IMR-90 (cell line): ENCODE results near the gene APOBR. TPM values are rescaled to one million over a fixed set of nuclear protein-coding genes. Genes with fewer than 3 reads are reported as not detected.

Experiments used
- ATAC-seq: fragments of 200-7000 bp; cut with Tn5 transposase; 2 replicates; pipeline ENCODE4 v1.9.1; 2020; ENCODE audit warnings: low read depth, mild to moderate bottlenecking, moderate library complexity
- BruUV-seq: library from RNA; stranded (reverse); fragments of 400-500 nt; replicated peaks from 2 replicates; lab custom pipeline; 2021; lab: Mats Ljungman, UMichigan
- CTCF ChIA-PET: fragments of 300-600 bp; formaldehyde crosslinking; extraction: SDS; loops from one replicate; lab custom pipeline; 2021; ENCODE audit warnings: antibody characterized with exemption; lab: Yijun Ruan, JAX
- POLR2A ChIA-PET: fragments of 300-600 bp; sonication (Branson Sonifier 250); formaldehyde crosslinking; loops from one replicate; lab custom pipeline; 2022; ENCODE audit warnings: antibody characterized with exemption; ENCODE audit not compliant: unreplicated experiment; lab: Charles Lee
- DNase-seq: peaks from one replicate; pipeline ENCODE4 v3.0.0; 2013
- H2AFZ ChIP-seq: replicated peaks from 2 replicates; pipeline ENCODE3; 2013; ENCODE audit warnings: low read length, mild to moderate bottlenecking; ENCODE audit not compliant: poor library complexity
- H2AK5ac ChIP-seq: 2 replicates; pipeline ENCODE4 v1.6.1; 2013; ENCODE audit warnings: low read depth, low read length, inconsistent platforms
- H2AK9ac ChIP-seq: replicated peaks from 2 replicates; pipeline ENCODE3; 2013; ENCODE audit warnings: mild to moderate bottlenecking, low read depth, low read length, moderate library complexity; ENCODE audit not compliant: poor library complexity
- H2BK120ac ChIP-seq: 2 replicates; pipeline ENCODE4 v1.6.1; 2013; ENCODE audit warnings: low read depth, low read length, inconsistent platforms
- H2BK15ac ChIP-seq: 3 replicates; pipeline ENCODE4 v1.6.1; 2013; ENCODE audit warnings: low read depth, low read length, inconsistent platforms
- H2BK20ac ChIP-seq: 2 replicates; pipeline ENCODE4 v1.6.1; 2013; ENCODE audit warnings: low read depth, mild to moderate bottlenecking, inconsistent platforms, low read length, moderate library complexity
- H2BK5ac ChIP-seq: 2 replicates; pipeline ENCODE4 v1.6.1; 2013; ENCODE audit warnings: mild to moderate bottlenecking, low read depth, low read length, inconsistent platforms; ENCODE audit not compliant: poor library complexity, severe bottlenecking
- H3K14ac ChIP-seq: replicated peaks from 2 replicates; pipeline ENCODE4 v1.6.1; 2013; ENCODE audit warnings: low read depth, low read length, inconsistent platforms
- H3K18ac ChIP-seq: 2 replicates; pipeline ENCODE4 v1.6.1; 2013; ENCODE audit warnings: low read depth, low read length, control low read depth
- H3K23ac ChIP-seq: 2 replicates; pipeline ENCODE4 v1.6.1; 2013; ENCODE audit warnings: low read depth, low read length, inconsistent platforms
- H3K27ac ChIP-seq: 2 replicates; pipeline ENCODE4 v1.5.1; 2013; ENCODE audit warnings: mild to moderate bottlenecking, control low read depth, low read length; ENCODE audit not compliant: insufficient read depth
- H3K27me3 ChIP-seq: 2 replicates; pipeline ENCODE4 v1.6.1; 2013; ENCODE audit warnings: low read length; ENCODE audit not compliant: control insufficient read depth, insufficient read depth
- H3K36me3 ChIP-seq: 2 replicates; pipeline ENCODE4 v1.6.1; 2013; ENCODE audit warnings: low read length, mixed read lengths; ENCODE audit not compliant: control insufficient read depth, insufficient read depth
- H3K4ac ChIP-seq: 2 replicates; pipeline ENCODE4 v1.6.1; 2013; ENCODE audit warnings: low read depth, low read length, inconsistent platforms
- H3K4me1 ChIP-seq: 2 replicates; pipeline ENCODE4 v1.6.1; 2013; ENCODE audit warnings: low read length, mixed read lengths; ENCODE audit not compliant: control insufficient read depth, insufficient read depth
- H3K4me2 ChIP-seq: 2 replicates; pipeline ENCODE4 v1.6.1; 2013; ENCODE audit warnings: low read depth, mild to moderate bottlenecking, control low read depth, low read length, moderate library complexity
- H3K4me3 ChIP-seq: 2 replicates; pipeline ENCODE4 v1.5.1; 2013; ENCODE audit warnings: low read depth, mild to moderate bottlenecking, control low read depth, low read length, moderate library complexity; ENCODE audit not compliant: insufficient read depth
- H3K56ac ChIP-seq: 2 replicates; pipeline ENCODE4 v1.6.1; 2013; ENCODE audit warnings: low read length, inconsistent platforms; ENCODE audit not compliant: insufficient read depth; ENCODE audit errors: extremely low read depth
- H3K79me1 ChIP-seq, 2 experiments: 2 replicates each; pipeline ENCODE4 v1.6.1; 2013; ENCODE audit warnings: low read length in 2 of 2, inconsistent platforms in 1 of 2, low read depth in 1 of 2
- H3K9ac ChIP-seq: 2 replicates; pipeline ENCODE4 v1.6.1; 2013; ENCODE audit warnings: low read depth, low read length, control low read depth
- H3K9me1 ChIP-seq: 2 replicates; pipeline ENCODE4 v1.6.1; 2013; ENCODE audit warnings: low read length, inconsistent platforms; ENCODE audit not compliant: insufficient read depth
- H3K9me3 ChIP-seq: 2 replicates; pipeline ENCODE4 v1.6.1; 2013; ENCODE audit warnings: low read length; ENCODE audit not compliant: control insufficient read depth, insufficient read depth
- H4K20me1 ChIP-seq: 2 replicates; pipeline ENCODE4 v1.6.1; 2013; ENCODE audit warnings: low read length, inconsistent platforms; ENCODE audit not compliant: insufficient read depth
- H4K5ac ChIP-seq: 2 replicates; pipeline ENCODE4 v1.6.1; 2013; ENCODE audit warnings: mild to moderate bottlenecking, low read depth, low read length, control low read depth
- H4K8ac ChIP-seq, 2 experiments: 2 replicates each; pipeline ENCODE4 v1.6.1; 2013; ENCODE audit warnings: low read depth in 2 of 2, low read length in 2 of 2, control low read depth in 1 of 2, inconsistent platforms in 1 of 2
- H4K91ac ChIP-seq: 2 replicates; pipeline ENCODE4 v1.6.1; 2013; ENCODE audit warnings: low read depth, low read length, inconsistent platforms; ENCODE audit not compliant: insufficient read depth
- BHLHE40 ChIP-seq: fragments of 150-350 bp; IDR thresholded peaks from 2 replicates; pipeline ENCODE4 v1.6.1; 2016; ENCODE audit warnings: mild to moderate bottlenecking, low read depth, low read length
- CTCF ChIP-seq: conservative IDR thresholded peaks from 2 replicates; pipeline ENCODE4 v1.5.1; 2012; ENCODE audit warnings: mild to moderate bottlenecking, low read depth, low read length, improper control_type of control experiment
- POLR2A ChIP-seq: IDR thresholded peaks from 2 replicates; pipeline ENCODE4 v1.6.1; 2012; ENCODE audit warnings: mild to moderate bottlenecking, low read depth, low read length
- RAD21 ChIP-seq: IDR thresholded peaks from 2 replicates; pipeline ENCODE4 v1.6.1; 2012; ENCODE audit warnings: low read length, improper control_type of control experiment
- RCOR1 ChIP-seq: IDR thresholded peaks from 2 replicates; pipeline ENCODE4 v1.6.1; 2012; ENCODE audit warnings: mild to moderate bottlenecking, low read length, improper control_type of control experiment; ENCODE audit not compliant: insufficient replicate concordance
- RFX5 ChIP-seq: IDR thresholded peaks from 2 replicates; pipeline ENCODE4 v1.8.0; 2012; ENCODE audit warnings: low read depth, mild to moderate bottlenecking, low read length, moderate library complexity
- SMC3 ChIP-seq: fragments of 150-350 bp; IDR thresholded peaks from 2 replicates; pipeline ENCODE4 v1.6.1; 2016; ENCODE audit warnings: low read depth, mild to moderate bottlenecking, antibody characterized with exemption, low read length, moderate library complexity
- WGBS, 2 experiments: methylation state at CpG; one replicate each; pipeline versions ENCODE4 v1.1.5 to v1.1.7; 2013; ENCODE audit warnings: missing lambda C conversion rate in 2 of 2; ENCODE audit not compliant: insufficient read length in 1 of 2; ENCODE audit errors: extremely low coverage in 2 of 2; 5-methylcytosine and 5-hydroxymethylcytosine counted together
- dilution Hi-C: fragments of 300-500 bp; cut with HindIII; formaldehyde crosslinking; loops from one replicate; pipeline ENCODE4 v1.14.3; 2018; ENCODE audit warnings: low sequenced_read_pairs; ENCODE audit not compliant: unreplicated experiment
- in situ Hi-C: fragments of 300-500 bp; cut with MboI; formaldehyde crosslinking; loops from 3 replicates; pipeline ENCODE4 v1.14.3; 2019; ENCODE audit warnings: low sequenced_read_pairs, inconsistent platforms, mixed read lengths
- intact Hi-C: fragments of 100-400 bp; cut with micrococcal nuclease; formaldehyde crosslinking; loops from 2 replicates; pipeline ENCODE4 v1.10.0; 2022
- polyA plus RNA-seq, 3 experiments: library from polyadenylated mRNA; depleted of rRNA; stranded (reverse); fragments of >200 nt; gene quantifications; 2 replicates each; pipeline ENCODE4 v1.2.3, GENCODE V29; 2012; ENCODE audit warnings: low replicate concordance in 1 of 3
- total RNA-seq: library from RNA; depleted of rRNA; stranded (reverse); fragments of >200 nt; gene quantifications from 2 replicates; pipeline ENCODE4 v1.2.3, GENCODE V29; 2012

APOBR gene
- total and polyA plus RNA-seq, 2 of the 4 experiments (the other 2 are of a cell fraction), result not detected

- 0% methylated on average over 10 of the region's 42 CpGs; no CpG with 5 or more reads in 1 of the 2 experiments for WGBS, 2 experiments
- ATAC-seq (peak; percentile 54), DNase-seq (no peak)
- dilution Hi-C loops, result no loop called here
- H3K4ac ChIP-seq, result peak overlapping the region; percentile 75
- peak overlapping the region; percentile 18; the same call in 1 of the 3 replicates for H2BK15ac ChIP-seq
- peak overlapping the region; percentile 93; the same call in 1 of the 2 replicates for H3K23ac ChIP-seq
- peak overlapping the region; percentile 97 for H3K4me3 ChIP-seq
- BruUV-seq, result no TSS peak
- H4K91ac ChIP-seq, result peak overlapping the region; percentile 71
- H2AK9ac ChIP-seq, result peak overlapping the region; percentile 83
- peak overlapping the region; percentile 100 for H3K27ac ChIP-seq
- H2BK5ac ChIP-seq, result peak overlapping the region; percentile 29
- H3K18ac ChIP-seq, result peak overlapping the region; percentile 49; the same call in 1 of the 2 replicates
- peak overlapping the region; percentile 47; the same call in 1 of the 2 replicates for H3K56ac ChIP-seq
- H3K14ac ChIP-seq, result peak overlapping the region; percentile 75
- ChIA-PET CTCF (interaction anchor here (0.6 to 0.7 kb wide), 2 partner anchors 13 to 48 kb away, joined by 3 read pairs; no protein-coding TSS in a partner anchor), POLR2A (interaction anchor here (0.6 kb wide), 1 partner anchor 20 kb away, joined by 3 read pairs; no protein-coding TSS in a partner anchor)
- peak overlapping the region; percentile 98 for H2AFZ ChIP-seq
- peak overlapping the region; percentile 82 for H4K5ac ChIP-seq
- H2BK120ac ChIP-seq, result peak overlapping the region; percentile 16; the same call in 1 of the 2 replicates
- H3K9me1 ChIP-seq, result 0 out of 2 replicates have a peak, but pooled peaks cover 2% of the 10 kb centered on the region
- peak overlapping the region; percentile 87 for H3K4me2 ChIP-seq
- in situ Hi-C loops, result no loop called here
- H3K9me3 ChIP-seq, result no peaks in the 10 kb centered on the region
- H2AK5ac ChIP-seq, result peak overlapping the region; percentile 31; the same call in 1 of the 2 replicates
- no peaks in the 10 kb centered on the region; the same call in 1 of the 2 replicates for H3K27me3 ChIP-seq
- H4K8ac ChIP-seq, result peak overlapping the region; percentile 87 to 92
- 0 out of 2 replicates have a peak overlapping the region, but pooled peaks have one; percentile 8 for H2BK20ac ChIP-seq
- H4K20me1 ChIP-seq, result no peaks in the 10 kb centered on the region
- no peaks in the 10 kb centered on the region for H3K4me1 ChIP-seq
- H3K9ac ChIP-seq, result peak overlapping the region; percentile 100
- peak; percentile 5; the same call in 1 of the 2 replicates for TF ChIP-seq RAD21
- TF ChIP-seq SMC3, result 0 out of 2 replicates have a peak, but pooled peaks have one; percentile 14
- TF ChIP-seq RFX5, result no peak
- no peak for TF ChIP-seq BHLHE40
- TF ChIP-seq POLR2A, result no peak
- TF ChIP-seq CTCF, result peak; percentile 30; the same call in 1 of the 2 replicates
- TF ChIP-seq RCOR1, result no peak
- intact Hi-C loops, result loop anchor here (5.0 kb wide), 1 partner anchor 46 kb away; the partner anchor contains the start of gene NUPR1
- peaks cover 17% of the 10 kb centered on the region for H3K36me3 ChIP-seq
- peaks cover 0 to 13% of the 10 kb centered on the region in 2 experiments; a peak in 3 of 4 replicates for H3K79me1 ChIP-seq
These were observed 3.0 kb upstream of the APOBR start for GRCh38 chr16:28491230-28491969.
